ENCODE data around the gene SYNPO. TPM values are rescaled to one million over a fixed set of nuclear protein-coding genes. Genes with fewer than 3 reads are reported as not detected.
A peak's percentile ranks its signal among the peaks of the same experiment; 100 is the strongest.

The SYNPO gene
- total and polyA plus RNA-seq, 8 donors: 22.0 to 114 (median 27.7) TPM

- no peak for DNase-seq
- peak overlapping the region in 1 of 2 donors; percentile 59 for H3K27ac ChIP-seq
- H3K27me3 ChIP-seq: no peaks in the 10 kb centered on the region
- no peaks in the 10 kb centered on the region for H3K36me3 ChIP-seq
- peak; percentile 18 for ATAC-seq
- TF ChIP-seq, protein P1, sequence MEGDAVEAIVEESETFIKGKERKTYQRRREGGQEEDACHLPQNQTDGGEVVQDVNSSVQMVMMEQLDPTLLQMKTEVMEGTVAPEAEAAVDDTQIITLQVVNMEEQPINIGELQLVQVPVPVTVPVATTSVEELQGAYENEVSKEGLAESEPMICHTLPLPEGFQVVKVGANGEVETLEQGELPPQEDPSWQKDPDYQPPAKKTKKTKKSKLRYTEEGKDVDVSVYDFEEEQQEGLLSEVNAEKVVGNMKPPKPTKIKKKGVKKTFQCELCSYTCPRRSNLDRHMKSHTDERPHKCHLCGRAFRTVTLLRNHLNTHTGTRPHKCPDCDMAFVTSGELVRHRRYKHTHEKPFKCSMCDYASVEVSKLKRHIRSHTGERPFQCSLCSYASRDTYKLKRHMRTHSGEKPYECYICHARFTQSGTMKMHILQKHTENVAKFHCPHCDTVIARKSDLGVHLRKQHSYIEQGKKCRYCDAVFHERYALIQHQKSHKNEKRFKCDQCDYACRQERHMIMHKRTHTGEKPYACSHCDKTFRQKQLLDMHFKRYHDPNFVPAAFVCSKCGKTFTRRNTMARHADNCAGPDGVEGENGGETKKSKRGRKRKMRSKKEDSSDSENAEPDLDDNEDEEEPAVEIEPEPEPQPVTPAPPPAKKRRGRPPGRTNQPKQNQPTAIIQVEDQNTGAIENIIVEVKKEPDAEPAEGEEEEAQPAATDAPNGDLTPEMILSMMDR (IDR thresholded peaks at IDR 0.05): no peak
- intact Hi-C loops (cut with DNase I): no loop called here
- no peak overlapping the region for H3K4me3 ChIP-seq
- H3K4me1 ChIP-seq: peaks cover 17 to 32% of the 10 kb centered on the region in 2 donors
- H3K9me3 ChIP-seq: no peaks in the 10 kb centered on the region
Measured at GRCh38 chr5:150609843-150610584, 30.4 kb upstream of the SYNPO start.

DNA sequence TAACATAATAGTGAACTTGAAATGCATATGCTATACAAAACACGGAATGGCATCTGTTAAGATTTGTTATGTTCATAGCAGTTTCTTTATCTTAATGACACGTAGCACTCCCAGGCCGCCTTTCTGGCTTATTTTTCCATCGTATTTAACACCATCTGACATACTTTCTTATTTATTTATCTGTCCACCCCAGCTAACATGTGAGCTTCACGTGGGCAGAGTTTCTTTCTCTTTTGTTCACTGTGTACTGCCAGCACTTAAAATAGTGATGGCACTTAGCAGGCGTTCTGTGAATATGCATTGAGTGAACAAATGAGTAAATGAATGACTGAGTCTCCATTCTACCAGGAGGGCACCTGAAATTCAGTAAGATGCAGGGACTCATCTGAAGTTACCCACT is 29.4 kb upstream of the SYNPO start:
- TF ChIP-seq, protein P1 (IDR thresholded peaks at IDR 0.05): no peak
- no peaks in the 10 kb centered on the region for H3K9me3 ChIP-seq
- ATAC-seq (no peak), DNase-seq (no peak)
- no peaks in the 10 kb centered on the region for H3K36me3 ChIP-seq
- no peak overlapping the region for H3K4me3 ChIP-seq
- no peaks in the 10 kb centered on the region for H3K27me3 ChIP-seq
- H3K27ac ChIP-seq: no peak overlapping the region
- peaks cover 28 to 42% of the 10 kb centered on the region in 2 donors for H3K4me1 ChIP-seq
- intact Hi-C loops (cut with DNase I): no loop called here

DNA sequence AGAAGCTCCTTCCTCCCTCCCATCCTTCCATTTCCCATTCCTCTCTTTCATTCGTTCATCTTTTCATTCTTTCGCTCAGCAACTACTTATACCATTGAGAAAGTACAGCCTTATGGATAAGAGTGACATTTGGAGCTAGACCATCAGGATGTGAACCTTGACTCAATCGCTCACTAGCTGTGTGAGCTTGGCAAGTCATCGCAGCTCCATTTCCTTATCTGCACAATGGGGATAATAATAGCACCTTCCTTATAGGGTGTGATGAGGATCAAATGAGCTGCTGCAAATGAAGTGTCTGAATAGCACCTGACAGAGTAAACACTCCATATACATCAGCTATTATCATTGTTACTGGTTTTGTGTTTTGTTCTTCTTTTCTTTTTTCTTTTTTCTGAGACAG is 28.1 kb upstream of the SYNPO start:
- DNase-seq (no peak), ATAC-seq (no peak)
- peaks cover 36 to 55% of the 10 kb centered on the region in 2 donors for H3K4me1 ChIP-seq
- intact Hi-C loops (cut with DNase I): no loop called here
- peak overlapping the region in 1 of 2 donors; percentile 21 for H3K27ac ChIP-seq
- H3K4me3 ChIP-seq: no peak overlapping the region
- no peaks in the 10 kb centered on the region for H3K9me3 ChIP-seq
- no peaks in the 10 kb centered on the region for H3K27me3 ChIP-seq
- TF ChIP-seq, protein P1 (IDR thresholded peaks at IDR 0.05): no peak
- H3K36me3 ChIP-seq: no peaks in the 10 kb centered on the region

DNA sequence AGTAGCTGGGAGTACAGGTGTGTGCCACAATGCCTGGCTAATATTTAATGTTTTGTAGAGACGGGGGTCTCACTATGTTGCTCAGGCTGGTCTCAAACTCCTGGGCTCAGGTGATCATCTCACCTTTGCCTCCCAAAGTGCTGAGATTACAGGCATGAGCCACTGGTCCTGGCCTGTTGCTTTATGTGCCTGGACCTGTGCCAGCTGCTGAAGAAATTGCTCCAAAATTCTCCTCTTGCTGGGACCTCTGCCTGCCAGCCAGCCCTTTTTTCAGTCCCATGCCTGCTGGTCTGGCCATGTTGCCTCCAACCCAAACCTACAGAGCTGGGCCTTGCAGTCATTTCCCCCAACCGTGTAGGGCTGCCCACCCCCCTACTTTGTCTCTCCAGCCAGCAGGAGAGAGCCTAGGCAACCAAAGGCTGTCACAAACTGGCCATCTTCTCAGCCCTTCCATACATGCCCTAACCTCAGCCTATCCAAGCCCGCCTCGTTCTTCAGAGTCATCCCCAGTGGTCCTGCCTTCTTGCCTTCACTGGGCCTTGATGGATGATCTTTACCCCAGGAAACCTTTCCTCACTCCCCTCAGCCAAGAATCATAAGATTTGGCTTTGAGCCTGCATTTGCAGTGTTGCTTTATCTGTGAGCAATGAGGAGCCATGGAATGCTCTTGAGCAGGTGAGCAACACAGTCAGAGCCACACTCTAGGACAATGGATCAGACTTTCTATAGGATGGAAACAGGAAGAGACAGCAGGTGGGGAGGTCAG is 27.4 kb upstream of the SYNPO start:
- no peak overlapping the region for H3K27ac ChIP-seq
- peaks cover 36 to 62% of the 10 kb centered on the region in 2 donors for H3K4me1 ChIP-seq
- H3K4me3 ChIP-seq: no peak overlapping the region
- TF ChIP-seq, protein P1 (IDR thresholded peaks at IDR 0.05): no peak
- H3K9me3 ChIP-seq: no peaks in the 10 kb centered on the region
- DNase-seq (no peak), ATAC-seq (no peak)
- intact Hi-C loops (cut with DNase I): no loop called here
- H3K27me3 ChIP-seq: no peaks in the 10 kb centered on the region
- H3K36me3 ChIP-seq: no peaks in the 10 kb centered on the region

DNA sequence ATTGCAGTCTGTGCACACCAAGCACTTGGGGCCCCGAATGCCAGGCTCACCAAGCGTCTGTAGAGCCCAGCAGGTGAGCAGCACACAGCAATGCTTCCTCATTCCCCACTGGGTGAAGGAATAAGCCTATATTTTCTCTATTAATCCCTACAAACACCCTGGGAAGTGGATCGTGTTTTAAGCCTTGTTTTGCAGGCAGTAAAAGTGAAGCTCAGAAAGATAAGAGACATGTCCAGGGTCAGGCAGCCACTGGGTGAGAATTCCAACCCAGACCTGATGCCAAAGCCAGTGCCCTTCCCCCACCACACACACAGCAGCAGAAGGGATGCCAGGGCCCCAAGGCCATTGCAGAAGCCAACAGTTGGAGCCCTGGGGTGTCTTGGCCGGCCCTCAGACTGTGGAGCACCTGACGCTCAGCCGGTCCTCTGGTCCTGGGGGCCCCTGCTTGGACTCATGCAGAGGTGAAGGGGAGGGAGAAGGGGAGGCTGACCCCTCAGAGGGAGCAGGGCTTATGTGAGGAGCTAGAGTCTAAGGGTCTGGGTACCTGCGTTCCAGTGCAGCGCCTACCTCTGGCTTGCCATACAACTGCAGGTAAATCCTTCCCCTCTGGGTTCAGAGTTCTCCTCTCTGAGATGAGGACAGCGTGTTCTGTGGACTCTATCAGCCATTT is 26.3 kb upstream of the SYNPO start:
- TF ChIP-seq, protein P1 (IDR thresholded peaks at IDR 0.05): no peak
- no peak for ATAC-seq
- H3K36me3 ChIP-seq: no peaks in the 10 kb centered on the region
- no peaks in the 10 kb centered on the region for H3K27me3 ChIP-seq
- intact Hi-C loops (cut with DNase I): no loop called here
- no peak for DNase-seq
- H3K4me3 ChIP-seq: no peak overlapping the region
- H3K4me1 ChIP-seq: peaks cover 43 to 72% of the 10 kb centered on the region in 2 donors
- no peak overlapping the region for H3K27ac ChIP-seq
- no peaks in the 10 kb centered on the region for H3K9me3 ChIP-seq

Data from left lung (tissue), 10 donors.